HEK293 (cell line): ENCODE measurements around the gene VPS26B.
"Not testable (repeated sequence)": the region's sequence is repeated elsewhere in the genome, so short reads cannot be mapped to it uniquely, and the experiment has no call there.

Experiments used
- CTCF ChIA-PET: fragments of 350-600 bp; formaldehyde crosslinking; extraction: SDS; loops from one replicate; lab custom pipeline; 2021; ENCODE audit warnings: antibody characterized with exemption; lab: Yijun Ruan, JAX
- POLR2A ChIA-PET: fragments of 300-600 bp; formaldehyde crosslinking; extraction: SDS; loops from one replicate; lab custom pipeline; 2020; ENCODE audit warnings: antibody characterized with exemption, inconsistent platforms; lab: Yijun Ruan, JAX
- H3K27ac ChIP-seq: fragments of 200-500 bp; sonication (Bioruptor generic); 2 replicates; pipeline ENCODE4 v1.5.1; 2014; ENCODE audit warnings: low read depth, low read length, control low read depth, inconsistent platforms; ENCODE audit errors: extremely low read depth
- H3K36me3 ChIP-seq, 2 experiments: fragments of 200-500 bp in 1 of 2; sonication (Bioruptor generic) in 1 of 2; 1 replicate in 1 of 2; 2 replicates in 1 of 2; pipeline ENCODE4 v1.5.1; 2014 to 2017; ENCODE audit warnings: inconsistent platforms in 2 of 2, low read length in 2 of 2; ENCODE audit not compliant: control insufficient read depth in 2 of 2, insufficient read depth in 1 of 2
- H3K4me1 ChIP-seq: fragments of 200-500 bp; sonication (Bioruptor generic); 2 replicates; pipeline ENCODE4 v1.5.1; 2014; ENCODE audit warnings: mild to moderate bottlenecking, low read length, inconsistent platforms; ENCODE audit not compliant: control insufficient read depth, insufficient read depth
- H3K4me3 ChIP-seq: 2 replicates; pipeline ENCODE4 v1.5.1; 2011; ENCODE audit warnings: low read depth, mild to moderate bottlenecking, control low read depth, low read length, moderate library complexity
- H3K9me3 ChIP-seq: fragments of 200-500 bp; sonication (Bioruptor generic); 2 replicates; pipeline ENCODE4 v1.5.1; 2014; ENCODE audit warnings: low read depth, low read length, inconsistent platforms; ENCODE audit not compliant: control insufficient read depth, insufficient read depth
- FEZF1 ChIP-seq: fragments of 450-650 bp; formaldehyde crosslinking; IDR thresholded peaks from 2 replicates; pipeline ENCODE4 v1.5.1; 2016; ENCODE audit warnings: missing biosample characterization, missing genetic modification characterization
- HOXD13 ChIP-seq: sonication (generic); formaldehyde crosslinking; IDR thresholded peaks from 2 replicates; pipeline ENCODE4 v1.8.0; 2022; ENCODE audit warnings: missing genetic modification reagents, borderline replicate concordance
- IKZF3 ChIP-seq: fragments of 450-650 bp; IDR thresholded peaks from 2 replicates; pipeline ENCODE4 v1.5.0; 2018; ENCODE audit warnings: missing biosample characterization, mild to moderate bottlenecking, missing genetic modification characterization, moderate library complexity
- SCRT2 ChIP-seq: fragments of 450-650 bp; formaldehyde crosslinking; IDR thresholded peaks from 2 replicates; pipeline ENCODE4 v1.5.1; 2016; ENCODE audit warnings: missing biosample characterization, missing genetic modification characterization
- TCF7L2 ChIP-seq: IDR thresholded peaks from 2 replicates; pipeline ENCODE4 v1.6.1; 2011; ENCODE audit warnings: low read depth, mild to moderate bottlenecking, inconsistent platforms, low read length, moderate library complexity, borderline replicate concordance
- ZBTB1 ChIP-seq: fragments of 450-650 bp; formaldehyde crosslinking; IDR thresholded peaks from 2 replicates; pipeline ENCODE4 v1.5.1; 2016; ENCODE audit warnings: missing biosample characterization, missing genetic modification characterization
- ZBTB7A ChIP-seq: fragments of 450-650 bp; formaldehyde crosslinking; IDR thresholded peaks from 2 replicates; pipeline ENCODE4 v1.5.1; 2016; ENCODE audit warnings: low read depth, missing biosample characterization, missing genetic modification characterization
- ZNF10 ChIP-seq: fragments of 450-650 bp; formaldehyde crosslinking; IDR thresholded peaks from 2 replicates; pipeline ENCODE4 v1.5.1; 2017; ENCODE audit warnings: missing biosample characterization, missing genetic modification characterization
- ZNF169 ChIP-seq: fragments of 450-650 bp; formaldehyde crosslinking; IDR thresholded peaks from 2 replicates; pipeline ENCODE4 v1.5.1; 2016; ENCODE audit warnings: missing biosample characterization, missing genetic modification characterization
- ZNF19 ChIP-seq: fragments of 450-650 bp; formaldehyde crosslinking; IDR thresholded peaks from 2 replicates; pipeline ENCODE4; 2016; ENCODE audit warnings: missing biosample characterization, missing genetic modification characterization, low read depth
- ZNF202 ChIP-seq: fragments of 450-650 bp; formaldehyde crosslinking; IDR thresholded peaks from 2 replicates; pipeline ENCODE4 v1.5.1; 2016; ENCODE audit warnings: missing biosample characterization, missing genetic modification characterization, borderline replicate concordance
- ZNF23 ChIP-seq: fragments of 450-650 bp; formaldehyde crosslinking; IDR thresholded peaks from 2 replicates; pipeline ENCODE4 v1.5.1; 2016; ENCODE audit warnings: missing biosample characterization, missing genetic modification characterization, borderline replicate concordance
- ZNF302 ChIP-seq: fragments of 450-650 bp; formaldehyde crosslinking; IDR thresholded peaks from 2 replicates; pipeline ENCODE4 v1.5.1; 2016; ENCODE audit warnings: missing biosample characterization, missing genetic modification characterization, low read depth
- ZNF341 ChIP-seq: fragments of 450-650 bp; formaldehyde crosslinking; IDR thresholded peaks from 2 replicates; pipeline ENCODE4; 2016; ENCODE audit warnings: low read depth, missing biosample characterization, missing genetic modification characterization
- ZNF558 ChIP-seq: fragments of 450-650 bp; formaldehyde crosslinking; IDR thresholded peaks from 2 replicates; pipeline ENCODE4 v1.5.1; 2016; ENCODE audit warnings: missing biosample characterization, missing genetic modification characterization
- ZNF571 ChIP-seq: fragments of 450-650 bp; formaldehyde crosslinking; IDR thresholded peaks from 2 replicates; pipeline ENCODE4 v1.5.0; 2017; ENCODE audit warnings: missing biosample characterization, missing genetic modification characterization
- ZNF658 ChIP-seq: fragments of 450-650 bp; formaldehyde crosslinking; IDR thresholded peaks from 2 replicates; pipeline ENCODE4; 2016; ENCODE audit warnings: missing biosample characterization, missing genetic modification characterization
- ZSCAN16 ChIP-seq: fragments of 450-650 bp; formaldehyde crosslinking; IDR thresholded peaks from 2 replicates; pipeline ENCODE4 v1.5.1; 2016; ENCODE audit warnings: missing biosample characterization, missing genetic modification characterization
- TF ChIP-seq, protein P1 (sequence below): fragments of 450-650 bp; formaldehyde crosslinking; IDR thresholded peaks from 2 replicates; pipeline ENCODE4 v1.5.1; 2017; ENCODE audit warnings: missing biosample characterization, missing genetic modification characterization
- TF ChIP-seq, protein P2 (sequence below): fragments of 450-650 bp; IDR thresholded peaks from 2 replicates; pipeline ENCODE4 v1.5.1; 2018; ENCODE audit warnings: missing biosample characterization, mild to moderate bottlenecking, missing genetic modification characterization
- TF ChIP-seq, protein P3 (sequence below): fragments of 450-650 bp; formaldehyde crosslinking; IDR thresholded peaks from 2 replicates; pipeline ENCODE4 v1.5.1; 2017; ENCODE audit warnings: missing biosample characterization, missing genetic modification characterization
- TF ChIP-seq, protein P4 (sequence below): fragments of 450-650 bp; formaldehyde crosslinking; IDR thresholded peaks from 2 replicates; pipeline ENCODE4 v1.5.1; 2016; ENCODE audit warnings: missing biosample characterization, missing genetic modification characterization
- TF ChIP-seq, protein P5 (sequence below): fragments of 450-650 bp; formaldehyde crosslinking; IDR thresholded peaks from 2 replicates; pipeline ENCODE4 v1.5.1; 2016; ENCODE audit warnings: missing biosample characterization, missing genetic modification characterization, borderline replicate concordance

Gene VPS26B

DNA sequence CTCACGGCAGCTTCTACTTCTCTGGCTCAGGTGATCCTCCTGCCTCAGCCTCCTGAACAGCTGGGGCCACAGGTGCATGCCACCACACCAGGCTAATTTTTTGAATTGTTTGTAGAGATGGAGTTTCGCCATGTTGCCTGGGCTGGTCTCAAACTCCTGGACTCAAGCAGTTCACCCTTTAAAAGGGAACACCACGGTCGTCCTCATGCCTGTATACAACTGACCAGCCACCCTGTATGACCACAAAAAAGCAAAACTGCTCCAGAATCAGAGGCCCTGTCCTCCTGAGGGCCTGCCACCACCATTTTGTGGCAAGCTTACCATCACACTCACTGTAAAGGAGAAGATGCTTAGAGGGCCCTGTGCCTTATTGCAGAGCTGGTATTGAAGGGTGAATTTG, 53.9 kb downstream of the VPS26B start (continued):
- TF ChIP-seq FEZF1 (tag by site-specific recombination) (no peak), ZNF341 (tag by site-specific recombination) (no peak), ZNF169 (tag by site-specific recombination) (no peak), SCRT2 (no peak), HOXD13 (CRISPR knock-in tag) (no peak), IKZF3 (tag by site-specific recombination) (no peak)
- TF ChIP-seq, protein P1, sequence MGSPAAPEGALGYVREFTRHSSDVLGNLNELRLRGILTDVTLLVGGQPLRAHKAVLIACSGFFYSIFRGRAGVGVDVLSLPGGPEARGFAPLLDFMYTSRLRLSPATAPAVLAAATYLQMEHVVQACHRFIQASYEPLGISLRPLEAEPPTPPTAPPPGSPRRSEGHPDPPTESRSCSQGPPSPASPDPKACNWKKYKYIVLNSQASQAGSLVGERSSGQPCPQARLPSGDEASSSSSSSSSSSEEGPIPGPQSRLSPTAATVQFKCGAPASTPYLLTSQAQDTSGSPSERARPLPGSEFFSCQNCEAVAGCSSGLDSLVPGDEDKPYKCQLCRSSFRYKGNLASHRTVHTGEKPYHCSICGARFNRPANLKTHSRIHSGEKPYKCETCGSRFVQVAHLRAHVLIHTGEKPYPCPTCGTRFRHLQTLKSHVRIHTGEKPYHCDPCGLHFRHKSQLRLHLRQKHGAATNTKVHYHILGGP (tag by site-specific recombination): no peak
- TF ChIP-seq, protein P2, sequence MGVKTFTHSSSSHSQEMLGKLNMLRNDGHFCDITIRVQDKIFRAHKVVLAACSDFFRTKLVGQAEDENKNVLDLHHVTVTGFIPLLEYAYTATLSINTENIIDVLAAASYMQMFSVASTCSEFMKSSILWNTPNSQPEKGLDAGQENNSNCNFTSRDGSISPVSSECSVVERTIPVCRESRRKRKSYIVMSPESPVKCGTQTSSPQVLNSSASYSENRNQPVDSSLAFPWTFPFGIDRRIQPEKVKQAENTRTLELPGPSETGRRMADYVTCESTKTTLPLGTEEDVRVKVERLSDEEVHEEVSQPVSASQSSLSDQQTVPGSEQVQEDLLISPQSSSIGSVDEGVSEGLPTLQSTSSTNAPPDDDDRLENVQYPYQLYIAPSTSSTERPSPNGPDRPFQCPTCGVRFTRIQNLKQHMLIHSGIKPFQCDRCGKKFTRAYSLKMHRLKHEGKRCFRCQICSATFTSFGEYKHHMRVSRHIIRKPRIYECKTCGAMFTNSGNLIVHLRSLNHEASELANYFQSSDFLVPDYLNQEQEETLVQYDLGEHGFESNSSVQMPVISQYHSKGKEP (tag by site-specific recombination): no peak
- TF ChIP-seq, all 188 proteins: peak for 0

DNA sequence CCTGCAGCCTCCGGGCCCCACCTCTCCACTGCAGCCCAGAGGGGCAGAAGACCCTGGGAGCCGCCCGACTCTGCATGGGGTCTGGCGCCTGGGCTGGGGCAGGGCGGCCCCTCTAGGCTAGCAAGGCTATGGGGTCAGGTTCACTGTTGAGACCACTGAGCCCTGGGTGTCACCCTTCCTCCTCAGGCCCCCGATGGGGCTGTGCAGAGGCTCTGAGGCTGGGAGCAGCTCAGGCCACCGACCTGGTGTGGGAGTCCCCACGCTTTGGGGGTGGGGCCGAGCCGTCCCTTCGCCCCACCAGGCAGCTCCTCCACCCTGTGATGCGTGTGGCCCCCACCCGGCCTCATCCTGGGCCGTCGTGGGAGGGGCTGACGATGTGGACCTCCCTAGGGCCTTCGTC, 57.2 kb downstream of the VPS26B start:
- POLR2A ChIA-PET: interaction anchor here (0.7 kb wide), 1 partner anchor 62 kb away, joined by 4 read pairs; no protein-coding TSS in a partner anchor
- CTCF ChIA-PET, H3K9me3 ChIP-seq: not testable (repeated sequence)

DNA sequence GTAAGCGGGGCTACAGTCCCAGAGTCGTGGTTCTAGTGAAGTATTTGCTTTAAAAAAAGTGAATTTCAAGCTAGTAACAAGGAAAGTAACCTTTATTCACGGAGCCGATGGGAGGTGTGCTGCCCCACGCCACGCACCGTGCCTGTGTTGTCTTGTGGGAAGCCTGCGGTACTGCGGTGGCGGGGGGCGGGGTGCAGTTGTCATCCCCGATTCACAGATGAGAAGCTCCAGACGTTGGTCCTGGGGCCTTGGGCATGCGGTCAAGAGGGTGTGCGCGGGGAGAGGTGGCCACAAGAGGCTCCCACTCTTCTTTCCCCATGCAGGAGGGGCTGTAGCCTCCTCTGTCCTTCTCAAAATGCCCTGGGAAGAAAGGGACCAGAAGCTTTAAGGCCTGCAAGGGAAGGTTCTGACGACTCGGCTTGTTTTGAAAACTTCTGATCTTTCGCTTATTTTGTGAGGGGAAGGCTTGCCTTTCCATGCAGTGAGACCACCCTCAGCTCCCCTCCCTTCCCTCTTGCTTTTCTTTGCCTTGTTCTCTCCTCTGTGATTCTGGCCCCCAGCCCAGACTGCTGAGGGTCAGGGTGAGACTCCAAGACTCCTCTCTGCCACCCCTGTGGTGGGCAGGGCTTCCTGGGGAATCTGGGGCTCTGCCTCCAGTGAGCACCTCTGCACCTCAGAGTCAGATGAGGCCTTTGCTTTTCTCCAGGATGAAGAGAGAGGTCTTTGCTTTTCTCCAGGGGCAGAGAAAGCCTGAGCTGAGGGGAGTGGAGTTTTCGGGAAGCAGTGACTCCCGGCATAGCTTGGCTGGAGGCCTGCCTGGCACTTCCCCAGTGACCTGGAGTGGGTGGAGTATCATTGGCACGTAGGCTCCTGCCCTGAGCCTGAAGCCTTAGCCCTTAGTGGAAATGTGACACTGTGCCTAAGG, 57.9 kb downstream of the VPS26B start:
- Histone ChIP-seq H3K9me3 (no peaks in the 10 kb centered on the region), H3K4me3 (no peak overlapping the region), H3K36me3 (peaks cover 0 to 3% of the 10 kb centered on the region in 2 experiments; a peak in 1 of 3 replicates), H3K27ac (no peak overlapping the region), H3K4me1 (no peaks in the 10 kb centered on the region)
- CTCF ChIA-PET: interaction anchor here (0.6 to 1.5 kb wide), 2 partner anchors 13 to 21 kb away, joined by 3 to 5 read pairs; no protein-coding TSS in a partner anchor
- POLR2A ChIA-PET: no interaction called here
- TF ChIP-seq ZSCAN16 (tag by site-specific recombination) (no peak), ZBTB7A (tag by site-specific recombination) (no peak), ZNF658 (tag by site-specific recombination) (no peak), TCF7L2 (no peak), ZNF23 (tag by site-specific recombination) (no peak), ZNF10 (tag by site-specific recombination) (no peak), ZBTB1 (tag by site-specific recombination) (no peak), ZNF19 (tag by site-specific recombination) (no peak), ZNF571 (no peak), ZNF558 (tag by site-specific recombination) (no peak), ZNF302 (tag by site-specific recombination) (no peak), ZNF202 (tag by site-specific recombination) (no peak)
- TF ChIP-seq, protein P3, sequence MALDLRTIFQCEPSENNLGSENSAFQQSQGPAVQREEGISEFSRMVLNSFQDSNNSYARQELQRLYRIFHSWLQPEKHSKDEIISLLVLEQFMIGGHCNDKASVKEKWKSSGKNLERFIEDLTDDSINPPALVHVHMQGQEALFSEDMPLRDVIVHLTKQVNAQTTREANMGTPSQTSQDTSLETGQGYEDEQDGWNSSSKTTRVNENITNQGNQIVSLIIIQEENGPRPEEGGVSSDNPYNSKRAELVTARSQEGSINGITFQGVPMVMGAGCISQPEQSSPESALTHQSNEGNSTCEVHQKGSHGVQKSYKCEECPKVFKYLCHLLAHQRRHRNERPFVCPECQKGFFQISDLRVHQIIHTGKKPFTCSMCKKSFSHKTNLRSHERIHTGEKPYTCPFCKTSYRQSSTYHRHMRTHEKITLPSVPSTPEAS (tag by site-specific recombination): no peak
- TF ChIP-seq, protein P4, sequence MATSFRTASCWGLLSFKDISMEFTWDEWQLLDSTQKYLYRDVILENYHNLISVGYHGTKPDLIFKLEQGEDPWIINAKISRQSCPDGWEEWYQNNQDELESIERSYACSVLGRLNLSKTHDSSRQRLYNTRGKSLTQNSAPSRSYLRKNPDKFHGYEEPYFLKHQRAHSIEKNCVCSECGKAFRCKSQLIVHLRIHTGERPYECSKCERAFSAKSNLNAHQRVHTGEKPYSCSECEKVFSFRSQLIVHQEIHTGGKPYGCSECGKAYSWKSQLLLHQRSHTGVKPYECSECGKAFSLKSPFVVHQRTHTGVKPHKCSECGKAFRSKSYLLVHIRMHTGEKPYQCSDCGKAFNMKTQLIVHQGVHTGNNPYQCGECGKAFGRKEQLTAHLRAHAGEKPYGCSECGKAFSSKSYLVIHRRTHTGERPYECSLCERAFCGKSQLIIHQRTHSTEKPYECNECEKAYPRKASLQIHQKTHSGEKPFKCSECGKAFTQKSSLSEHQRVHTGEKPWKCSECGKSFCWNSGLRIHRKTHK (tag by site-specific recombination): no peak
- TF ChIP-seq, protein P5, sequence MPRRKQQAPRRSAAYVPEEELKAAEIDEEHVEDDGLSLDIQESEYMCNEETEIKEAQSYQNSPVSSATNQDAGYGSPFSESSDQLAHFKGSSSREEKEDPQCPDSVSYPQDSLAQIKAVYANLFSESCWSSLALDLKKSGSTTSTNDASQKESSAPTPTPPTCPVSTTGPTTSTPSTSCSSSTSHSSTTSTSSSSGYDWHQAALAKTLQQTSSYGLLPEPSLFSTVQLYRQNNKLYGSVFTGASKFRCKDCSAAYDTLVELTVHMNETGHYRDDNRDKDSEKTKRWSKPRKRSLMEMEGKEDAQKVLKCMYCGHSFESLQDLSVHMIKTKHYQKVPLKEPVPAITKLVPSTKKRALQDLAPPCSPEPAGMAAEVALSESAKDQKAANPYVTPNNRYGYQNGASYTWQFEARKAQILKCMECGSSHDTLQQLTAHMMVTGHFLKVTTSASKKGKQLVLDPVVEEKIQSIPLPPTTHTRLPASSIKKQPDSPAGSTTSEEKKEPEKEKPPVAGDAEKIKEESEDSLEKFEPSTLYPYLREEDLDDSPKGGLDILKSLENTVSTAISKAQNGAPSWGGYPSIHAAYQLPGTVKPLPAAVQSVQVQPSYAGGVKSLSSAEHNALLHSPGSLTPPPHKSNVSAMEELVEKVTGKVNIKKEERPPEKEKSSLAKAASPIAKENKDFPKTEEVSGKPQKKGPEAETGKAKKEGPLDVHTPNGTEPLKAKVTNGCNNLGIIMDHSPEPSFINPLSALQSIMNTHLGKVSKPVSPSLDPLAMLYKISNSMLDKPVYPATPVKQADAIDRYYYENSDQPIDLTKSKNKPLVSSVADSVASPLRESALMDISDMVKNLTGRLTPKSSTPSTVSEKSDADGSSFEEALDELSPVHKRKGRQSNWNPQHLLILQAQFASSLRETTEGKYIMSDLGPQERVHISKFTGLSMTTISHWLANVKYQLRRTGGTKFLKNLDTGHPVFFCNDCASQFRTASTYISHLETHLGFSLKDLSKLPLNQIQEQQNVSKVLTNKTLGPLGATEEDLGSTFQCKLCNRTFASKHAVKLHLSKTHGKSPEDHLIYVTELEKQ (tag by site-specific recombination): no peak

More for the DNA sequence above, 57.2 kb downstream of the VPS26B start:
- not testable (repeated sequence) for H3K4me3 ChIP-seq, H3K27ac ChIP-seq, H3K4me1 ChIP-seq, H3K36me3 ChIP-seq
